ENCODE measurements around the gene KRTAP1-1. TPM values are rescaled to one million over a fixed set of nuclear protein-coding genes. Genes with fewer than 3 reads are reported as not detected.
"Not testable (repeated sequence)": the region's sequence is repeated elsewhere in the genome, so short reads cannot be mapped to it uniquely, and the experiment has no call there.

KRTAP1-1 gene
- total RNA-seq, 1 experiment from 2014 or later: not detected

GRCh38 chr17:41058741-41059140 lies 17.5 kb upstream of the KRTAP1-1 start:
- TF ChIP-seq CTCF (IDR thresholded peaks at IDR 0.05; ENCODE audit: insufficient read depth in 1 of 2, low read depth in 1 of 2, low read length in 1 of 2, severe bottlenecking in 1 of 2, unreplicated experiment in 1 of 2): no peak
- peaks cover 5% of the 10 kb centered on the region; the same call in 1 of the 2 replicates for H3K9me3 ChIP-seq
- H3K9me3 Mint-ChIP-seq (ENCODE audit: unreplicated experiment): peaks cover 9% of the 10 kb centered on the region
- H3K27me3 ChIP-seq (replicated peaks; ENCODE audit: control insufficient read depth, insufficient read depth, low read length): no peaks in the 10 kb centered on the region
- H3K4me1 ChIP-seq: peaks cover 53% of the 10 kb centered on the region
- peaks cover 46% of the 10 kb centered on the region for H3K4me1 Mint-ChIP-seq (ENCODE audit: low read depth, unreplicated experiment)
- H3K4me3 Mint-ChIP-seq (ENCODE audit: unreplicated experiment): peak overlapping the region; percentile 68
- intact Hi-C loops (cut with micrococcal nuclease; ENCODE audit: unreplicated experiment): loop anchor here (1.0 kb wide), 3 partner anchors 49 to 149 kb away; partner anchors contain the start of gene KRTAP3-1
- no peak for DNase-seq
- peaks cover 13% of the 10 kb centered on the region for H3K36me3 Mint-ChIP-seq (ENCODE audit: insufficient read depth, unreplicated experiment)
- no peaks in the 10 kb centered on the region for H3K36me3 ChIP-seq (ENCODE audit: control insufficient read depth, insufficient read depth, low read length)
- H3K4me3 ChIP-seq (ENCODE audit: low read depth, low read length): no peak overlapping the region
- CTCF ChIA-PET: interaction anchor here (0.6 to 1.4 kb wide), 7 partner anchors 9 to 490 kb away, joined by 3 to 8 read pairs (median 3); no protein-coding TSS in a partner anchor
- BruUV-seq (replicated peaks): no TSS peak
- POLR2A ChIA-PET: interaction anchor here (0.6 to 1.9 kb wide), 7 partner anchors 10 to 202 kb away, joined by 4 to 10 read pairs (median 5); partner anchors contain the start of genes KRTAP3-1 and KRTAP4-1
- H3K27ac Mint-ChIP-seq (ENCODE audit: unreplicated experiment): peak overlapping the region; percentile 76
- H3K27me3 Mint-ChIP-seq (ENCODE audit: insufficient read depth, unreplicated experiment): no peaks in the 10 kb centered on the region

- peaks cover 13% of the 10 kb centered on the region for H3K36me3 Mint-ChIP-seq (ENCODE audit: insufficient read depth, unreplicated experiment)
- no TSS peak for BruUV-seq (replicated peaks)
- TF ChIP-seq CTCF (IDR thresholded peaks at IDR 0.05; ENCODE audit: insufficient read depth in 1 of 2, low read depth in 1 of 2, low read length in 1 of 2, severe bottlenecking in 1 of 2, unreplicated experiment in 1 of 2): no peak
- peaks cover 10% of the 10 kb centered on the region for H3K9me3 Mint-ChIP-seq (ENCODE audit: unreplicated experiment)
- H3K9me3 ChIP-seq: peaks cover 13% of the 10 kb centered on the region
- H3K27me3 Mint-ChIP-seq (ENCODE audit: insufficient read depth, unreplicated experiment): no peaks in the 10 kb centered on the region
- H3K27ac Mint-ChIP-seq (ENCODE audit: unreplicated experiment): peak overlapping the region; percentile 76
- ChIA-PET POLR2A (no interaction called here), CTCF (no interaction called here)
- H3K4me3 ChIP-seq (ENCODE audit: low read depth, low read length): no peak overlapping the region
- intact Hi-C loops (cut with micrococcal nuclease; ENCODE audit: unreplicated experiment): no loop called here
- H3K4me1 Mint-ChIP-seq (ENCODE audit: low read depth, unreplicated experiment): peaks cover 46% of the 10 kb centered on the region
- H3K4me3 Mint-ChIP-seq (ENCODE audit: unreplicated experiment): no peak overlapping the region
- no peaks in the 10 kb centered on the region for H3K36me3 ChIP-seq (ENCODE audit: control insufficient read depth, insufficient read depth, low read length)
- no peak for DNase-seq
- no peaks in the 10 kb centered on the region for H3K27me3 ChIP-seq (replicated peaks; ENCODE audit: control insufficient read depth, insufficient read depth, low read length)
- peaks cover 53% of the 10 kb centered on the region for H3K4me1 ChIP-seq
Measured at GRCh38 chr17:41057547-41057946, 16.3 kb upstream of the KRTAP1-1 start.

- intact Hi-C loops (cut with micrococcal nuclease; ENCODE audit: unreplicated experiment); H3K36me3 ChIP-seq (ENCODE audit: control insufficient read depth, insufficient read depth, low read length); H3K9me3 ChIP-seq; H3K4me3 Mint-ChIP-seq (ENCODE audit: unreplicated experiment); H3K4me3 ChIP-seq (ENCODE audit: low read depth, low read length); H3K27me3 ChIP-seq (replicated peaks; ENCODE audit: control insufficient read depth, insufficient read depth, low read length); H3K27me3 Mint-ChIP-seq (ENCODE audit: insufficient read depth, unreplicated experiment); POLR2A ChIA-PET; BruUV-seq (replicated peaks); DNase-seq; CTCF ChIA-PET; H3K9me3 Mint-ChIP-seq (ENCODE audit: unreplicated experiment): not testable (repeated sequence)
- Mint-ChIP-seq H3K36me3 (ENCODE audit: insufficient read depth, unreplicated experiment) (peaks cover 18% of the 10 kb centered on the region), H3K4me1 (ENCODE audit: low read depth, unreplicated experiment) (peaks cover 33% of the 10 kb centered on the region), H3K27ac (ENCODE audit: unreplicated experiment) (peak within 1 kb of the TSS; percentile 53)
- H3K4me1 ChIP-seq: peaks cover 29% of the 10 kb centered on the region
Measured at GRCh38 chr17:41055130-41055529, 13.9 kb upstream of the KRTAP1-1 start, which contains the start of gene KRTAP2-2. Gene KRTAP2-2 (minus strand): TSS chr17:41055230. CDS start chr17:41055211, 19 bp downstream.

- H3K27me3 ChIP-seq (replicated peaks; ENCODE audit: control insufficient read depth, insufficient read depth, low read length); POLR2A ChIA-PET: not testable (repeated sequence)
- peaks cover 16% of the 10 kb centered on the region for H3K36me3 Mint-ChIP-seq (ENCODE audit: insufficient read depth, unreplicated experiment)
Measured at GRCh38 chr17:41054556-41054955, 13.3 kb upstream of the KRTAP1-1 start.

More at GRCh38 chr17:41054556-41054955, 13.3 kb upstream of the KRTAP1-1 start:
- Mint-ChIP-seq H3K4me1 (ENCODE audit: low read depth, unreplicated experiment) (peaks cover 32% of the 10 kb centered on the region), H3K27ac (ENCODE audit: unreplicated experiment) (peak overlapping the region; percentile 53)
- intact Hi-C loops (cut with micrococcal nuclease; ENCODE audit: unreplicated experiment); H3K36me3 ChIP-seq (ENCODE audit: control insufficient read depth, insufficient read depth, low read length); H3K27me3 Mint-ChIP-seq (ENCODE audit: insufficient read depth, unreplicated experiment); DNase-seq; H3K4me3 ChIP-seq (ENCODE audit: low read depth, low read length); H3K4me3 Mint-ChIP-seq (ENCODE audit: unreplicated experiment); H3K9me3 ChIP-seq; BruUV-seq (replicated peaks); H3K9me3 Mint-ChIP-seq (ENCODE audit: unreplicated experiment); CTCF ChIA-PET: not testable (repeated sequence)
- peaks cover 28% of the 10 kb centered on the region for H3K4me1 ChIP-seq

Measured in Caco-2 (cell line).